Mesothelial cell of epicardium (in vitro differentiated cells): ENCODE data around the gene ZNF888. TPM values are rescaled to one million over a fixed set of nuclear protein-coding genes. Genes with fewer than 3 reads are reported as not detected.

Experiments
- total RNA-seq: library from RNA; stranded (reverse); gene quantifications from 3 replicates; pipeline ENCODE4 v1.2.1, GENCODE V29; 2021

The ZNF888 gene
- total RNA-seq, 1 donor from 2014 or later: 15.3 TPM

Other genes starting within 250 kb of the ZNF888 start
- 26.7 to 29.6 TPM (median 29.0 TPM) in 3 replicates for gene ZNF611, start 188.4 kb downstream of the ZNF888 start, total RNA-seq
- 16.7 to 18.3 TPM (median 17.3 TPM) in 3 replicates for gene ZNF600, start 136.6 kb downstream of the ZNF888 start, total RNA-seq
- 19.3 to 22.4 TPM (median 22.2 TPM) in 3 replicates for gene ZNF28, start 101.8 kb downstream of the ZNF888 start, total RNA-seq
- 30.6 to 35.5 TPM (median 33.8 TPM) in 3 replicates for gene ZNF468, start 65.8 kb downstream of the ZNF888 start, total RNA-seq
- 36.1 to 41.5 TPM (median 36.9 TPM) in 3 replicates for gene ZNF320, start 25.8 kb downstream of the ZNF888 start, total RNA-seq
- gene ZNF816, start 39.5 kb upstream of the ZNF888 start, total RNA-seq: 14.8 to 16.8 TPM (median 15.7 TPM) in 3 replicates
- gene ERVV-1, start 90.5 kb upstream of the ZNF888 start, total RNA-seq: 0.13 TPM in 1 of 3 replicates, not detected in the others
- gene ERVV-2, start 121.3 kb upstream of the ZNF888 start, total RNA-seq: not detected in 3 replicates
- 67.8 to 71.0 TPM (median 68.3 TPM) in 3 replicates for gene ZNF160, start 180.0 kb upstream of the ZNF888 start, total RNA-seq
- 13.1 to 15.6 TPM (median 13.8 TPM) in 3 replicates for gene ZNF415, start 209.5 kb upstream of the ZNF888 start, total RNA-seq
- 12.1 to 15.6 TPM (median 14.8 TPM) in 3 replicates for gene ZNF347, start 235.6 kb upstream of the ZNF888 start, total RNA-seq